NCI-H82 treated with DMSO at 0.1 percent for 48 hours (cell line): ENCODE data around the gene ATXN1.

Experiments used
- DNase-seq: peaks from one replicate; lab custom pipeline; 2025; ENCODE audit not compliant: unreplicated experiment; lab: John Stamatoyannopoulos, UW

ATXN1 gene

DNA sequence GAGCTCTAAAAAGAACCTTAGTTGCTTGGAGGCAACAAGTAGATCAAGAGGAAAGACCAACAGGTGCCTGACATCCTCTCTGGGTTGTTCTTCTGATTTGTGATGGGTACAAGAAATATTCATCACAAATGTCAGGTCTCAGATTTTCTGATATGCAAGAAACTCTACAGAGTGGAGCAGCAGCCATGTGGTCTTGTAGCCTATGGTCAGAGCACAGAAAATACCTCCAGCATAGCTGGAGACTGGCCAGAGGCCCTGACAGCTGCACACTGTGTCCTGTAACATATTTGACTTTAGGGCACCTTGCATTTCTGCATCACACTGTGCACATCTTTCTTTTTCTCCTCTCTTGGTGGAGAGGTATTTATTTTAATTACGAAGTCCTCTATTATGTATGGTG lies 406.6 kb downstream of the ATXN1 start:
- no peak for DNase-seq

DNA sequence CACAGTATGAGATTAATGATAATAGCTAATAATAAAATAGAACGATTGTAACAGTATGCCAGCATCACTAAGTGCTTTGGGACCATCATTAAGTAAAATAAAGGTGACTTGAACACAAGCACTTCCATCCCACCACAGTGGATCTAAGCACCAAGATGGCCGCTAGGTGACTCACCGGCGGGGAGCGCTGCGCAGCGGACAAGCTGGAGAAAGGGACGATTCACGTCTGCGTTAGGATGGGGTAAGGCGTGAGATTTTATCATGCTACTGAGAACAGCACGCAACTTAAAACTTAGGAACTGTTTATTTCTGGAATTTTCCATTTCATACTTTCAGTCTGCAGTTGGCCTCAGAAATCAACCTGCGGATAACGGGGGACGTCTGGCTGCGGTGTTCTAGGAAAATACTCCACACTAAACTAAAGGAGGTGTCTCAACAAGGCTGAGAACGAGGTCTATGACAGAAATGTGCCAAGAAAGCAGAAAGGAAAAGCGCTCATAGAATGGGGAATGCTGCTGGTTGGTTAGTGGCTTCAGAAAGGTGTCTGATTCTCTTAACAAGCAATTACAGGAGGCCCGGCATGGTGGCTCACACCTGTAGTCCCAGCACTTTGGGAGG lies 408.3 kb downstream of the ATXN1 start:
- no peak for DNase-seq

DNA sequence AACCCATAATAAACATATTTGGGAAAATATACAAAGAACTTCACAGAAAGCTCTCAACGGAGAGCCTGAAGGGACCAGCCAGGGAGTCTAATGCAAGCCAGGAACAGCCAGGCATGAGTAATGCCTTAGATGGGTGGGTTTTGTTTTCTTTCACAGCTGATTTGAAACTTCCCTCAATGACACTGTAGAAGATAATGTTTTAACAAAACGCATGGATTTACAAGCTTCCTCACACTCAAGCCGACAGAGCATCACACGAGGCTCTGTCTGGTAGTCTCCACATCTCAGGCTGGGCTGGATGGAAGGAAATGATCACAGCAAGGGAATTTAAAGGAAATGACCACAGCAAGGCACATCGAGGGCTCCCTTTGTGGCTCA lies 409.0 kb downstream of the ATXN1 start:
- no peak for DNase-seq

DNA sequence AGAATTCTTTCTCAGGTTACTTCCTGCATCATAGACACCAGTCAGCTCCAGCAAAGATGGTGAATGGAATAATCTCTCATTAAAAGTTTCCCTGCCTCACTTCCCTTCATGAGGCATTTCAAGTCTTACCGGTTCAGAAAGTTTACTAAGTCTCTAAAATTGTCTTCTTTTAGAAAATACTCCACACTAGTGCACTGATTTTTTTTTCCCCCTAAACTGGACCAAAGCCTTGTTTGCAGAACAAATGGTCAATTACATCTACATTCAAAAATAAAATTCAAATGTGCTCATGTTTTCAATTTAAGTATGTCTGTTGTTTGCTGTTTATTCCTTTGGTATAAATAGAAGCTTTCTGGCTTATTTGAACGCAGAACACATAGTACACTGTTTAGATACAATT lies 411.7 kb downstream of the ATXN1 start:
- no peak for DNase-seq

DNA sequence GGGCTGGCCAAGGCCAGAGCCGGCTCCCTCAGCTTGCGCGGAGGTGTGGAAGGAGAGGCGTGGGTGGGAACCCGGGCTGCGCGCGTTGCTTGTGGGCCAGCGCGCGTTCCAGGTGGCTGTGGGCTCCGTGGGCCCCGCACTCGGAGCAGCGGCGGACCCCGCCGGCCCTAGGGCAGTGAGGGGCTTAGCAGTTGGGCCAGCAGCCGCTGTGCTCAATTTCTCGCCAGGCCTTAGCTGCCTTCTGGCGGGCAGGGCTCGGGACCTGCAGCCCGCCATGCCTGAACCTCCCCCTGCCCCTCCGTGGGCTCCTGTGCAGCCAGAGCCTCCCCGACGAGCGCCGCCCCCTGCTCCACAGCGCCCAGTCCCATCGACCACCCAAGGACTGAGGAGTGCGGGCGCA lies 414.4 kb downstream of the ATXN1 start:
- DNase-seq = no peak

DNA sequence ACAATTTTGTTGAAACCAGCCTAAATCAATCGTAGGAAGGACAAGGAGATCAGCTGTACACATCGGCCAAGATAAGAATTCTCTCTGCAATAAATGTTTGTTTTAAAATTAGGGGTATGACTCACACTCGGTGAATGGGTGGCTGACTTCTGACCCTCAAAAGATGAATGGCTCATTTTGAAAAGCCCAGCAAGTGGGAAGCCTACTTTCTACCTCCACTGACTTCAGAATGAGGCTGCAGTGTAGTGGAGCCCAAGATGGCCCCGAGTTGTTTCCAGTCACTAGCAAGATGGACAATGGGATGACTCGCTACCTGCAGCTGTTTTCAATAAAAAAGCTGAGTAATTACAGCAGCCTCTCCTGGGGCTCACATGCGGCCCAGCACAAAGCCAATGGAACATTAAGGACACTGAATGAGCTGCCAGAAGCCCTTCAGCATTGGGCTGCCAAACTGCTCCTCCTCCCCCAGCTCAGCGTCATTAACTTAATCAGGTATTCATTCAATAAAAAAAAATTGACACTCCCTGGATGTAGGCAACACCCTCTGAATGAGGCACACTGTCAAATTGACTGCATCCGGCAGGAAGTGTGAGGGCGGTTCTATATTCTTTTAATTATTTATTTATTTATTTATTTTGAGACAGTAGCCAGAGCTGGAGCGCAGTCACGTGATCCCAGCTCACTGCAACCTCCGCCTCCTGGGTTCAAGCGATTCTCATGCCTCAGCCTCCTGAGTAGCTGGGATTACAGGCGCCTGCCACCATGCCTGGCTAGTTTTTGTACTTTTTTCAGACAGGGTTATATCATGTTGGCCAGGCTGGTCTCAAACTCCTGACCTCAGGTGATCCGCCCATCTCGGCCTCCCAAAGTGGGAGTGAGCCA lies 415.6 kb downstream of the ATXN1 start:
- no peak for DNase-seq

DNA sequence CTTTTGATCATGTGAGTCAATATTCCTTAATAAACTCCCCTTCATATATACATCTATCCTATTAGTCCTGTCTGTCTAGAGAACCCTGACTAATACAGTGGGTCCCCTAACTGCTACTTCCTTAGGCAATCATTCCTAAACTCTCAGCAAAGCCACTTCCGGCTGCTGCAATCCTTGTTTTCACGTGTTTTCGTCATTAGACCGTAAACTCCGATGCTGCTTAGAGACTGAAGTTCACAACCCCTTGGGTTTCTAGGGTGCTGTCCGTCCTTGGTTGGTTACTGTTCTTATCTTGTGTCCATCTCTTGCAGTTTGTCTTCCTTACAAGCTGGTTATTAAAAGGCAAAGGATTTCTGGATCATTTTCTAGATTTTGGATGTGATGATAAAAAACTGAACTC lies 416.5 kb downstream of the ATXN1 start:
- no peak for DNase-seq

DNA sequence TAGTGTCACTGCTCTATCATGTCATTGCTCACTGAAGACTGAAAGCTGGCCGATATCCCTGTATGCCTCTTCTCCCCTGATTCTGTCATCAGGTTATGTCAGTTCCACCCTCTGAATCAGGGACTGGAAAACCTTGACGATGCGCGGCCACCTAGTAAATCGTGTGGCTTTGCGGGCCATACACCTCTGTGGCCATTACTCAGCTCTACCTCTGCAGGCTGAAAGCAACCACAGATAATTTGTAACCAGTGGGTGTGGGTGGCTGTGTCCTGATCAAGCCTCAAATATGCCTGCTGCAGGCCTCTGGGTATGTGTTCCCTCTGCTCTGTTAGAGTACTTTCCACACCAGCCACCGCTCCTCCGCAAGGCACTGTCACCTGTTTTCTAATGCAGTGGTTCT lies 417.7 kb downstream of the ATXN1 start:
- DNase-seq = no peak

DNA sequence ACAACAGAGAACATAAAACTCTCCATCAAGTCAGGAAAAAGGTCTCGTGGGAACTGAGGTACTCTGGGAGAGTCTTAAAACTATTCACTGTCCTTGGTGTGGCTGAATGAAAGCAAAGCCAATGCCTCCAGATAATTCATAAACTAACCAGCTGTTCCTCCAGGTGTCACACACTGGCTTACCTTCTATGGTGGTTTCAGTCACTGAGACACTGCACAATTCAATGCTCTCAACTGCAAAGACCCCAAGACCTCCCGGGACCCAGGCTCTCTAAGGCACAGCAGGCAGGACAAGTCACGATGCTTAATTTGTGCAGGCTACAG lies 422.0 kb downstream of the ATXN1 start:
- DNase-seq = no peak

DNA sequence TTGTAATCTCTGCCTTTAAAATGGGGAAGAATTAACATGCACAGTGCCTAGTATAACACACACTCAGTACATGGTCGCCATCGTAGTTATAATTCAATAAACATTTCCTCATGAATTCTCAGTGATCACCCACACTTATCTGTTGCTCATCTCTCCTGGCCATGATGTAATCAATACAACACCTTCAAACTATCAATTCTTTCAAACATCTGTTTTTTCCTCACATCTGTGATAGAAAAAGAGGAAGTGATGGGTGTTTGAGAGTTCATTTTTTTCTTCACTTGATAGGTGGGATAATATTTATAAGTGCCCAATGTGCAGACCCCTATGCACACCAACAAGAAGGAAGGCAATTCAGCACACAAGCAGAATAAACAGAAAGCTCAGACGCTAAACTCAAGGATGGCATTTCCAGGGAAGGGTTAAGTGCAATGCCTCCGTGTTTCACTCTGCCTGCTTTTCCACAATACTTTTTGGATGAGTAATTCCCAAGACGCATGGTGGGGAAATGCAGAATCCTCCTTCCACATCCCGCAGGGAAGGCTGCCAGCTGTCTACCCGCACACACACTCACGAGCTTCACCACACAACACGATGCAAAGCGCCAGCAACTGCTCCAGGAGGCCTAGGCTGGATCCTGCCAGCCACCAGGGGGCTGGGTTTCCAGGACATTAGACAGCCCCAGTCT lies 422.5 kb downstream of the ATXN1 start:
- no peak for DNase-seq

DNA sequence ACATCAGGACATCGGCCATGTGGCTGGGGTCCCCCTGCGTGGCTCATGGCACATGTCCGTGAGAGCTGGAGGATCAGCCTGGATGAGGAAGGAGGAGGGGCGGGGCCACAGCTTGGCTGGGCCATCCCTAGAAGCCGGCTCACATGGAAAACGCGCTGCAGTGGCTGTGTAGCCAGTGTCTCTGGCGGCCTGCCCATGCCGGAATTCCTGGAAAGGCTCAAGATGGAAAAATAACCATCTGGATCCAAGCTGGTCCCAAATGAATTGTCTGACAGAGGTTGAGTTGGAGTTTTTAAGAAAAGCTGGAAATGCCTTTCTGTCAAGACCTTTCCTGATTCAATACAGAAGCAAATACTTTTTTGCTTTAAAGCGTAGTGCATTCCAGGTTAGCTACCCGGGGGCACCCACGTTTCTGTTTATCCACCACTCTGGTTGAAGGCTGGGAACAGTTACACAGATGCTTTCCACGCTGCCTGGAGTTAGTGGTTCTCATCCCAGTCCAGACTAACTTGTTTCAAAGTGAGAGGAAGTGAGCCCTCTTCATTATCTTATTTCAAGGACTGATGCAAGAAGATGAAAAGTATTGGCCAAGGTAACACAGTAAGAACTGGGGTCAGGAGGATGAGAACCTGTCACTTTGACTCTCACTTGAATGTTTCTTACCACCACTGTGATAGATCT lies 423.8 kb downstream of the ATXN1 start:
- DNase-seq = no peak

DNA sequence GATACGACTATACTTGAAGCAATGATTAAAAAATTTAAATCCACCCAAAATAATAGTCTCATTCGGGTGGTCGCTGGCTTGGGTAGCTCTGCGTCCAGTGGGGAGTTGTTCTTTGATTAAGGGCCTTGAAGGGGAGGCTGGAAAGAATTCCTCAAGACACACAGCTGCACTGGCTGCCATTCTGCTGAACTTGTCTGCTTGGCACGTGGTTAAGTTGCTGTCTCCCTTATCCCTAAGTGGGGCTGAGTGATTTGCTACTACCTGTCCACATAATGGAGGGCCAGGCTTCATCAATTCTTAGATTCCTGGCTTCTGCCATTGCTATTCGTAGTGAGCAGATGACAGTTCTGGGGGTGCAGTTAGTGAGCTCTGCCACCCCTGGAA lies 424.4 kb downstream of the ATXN1 start:
- DNase-seq = no peak

DNA sequence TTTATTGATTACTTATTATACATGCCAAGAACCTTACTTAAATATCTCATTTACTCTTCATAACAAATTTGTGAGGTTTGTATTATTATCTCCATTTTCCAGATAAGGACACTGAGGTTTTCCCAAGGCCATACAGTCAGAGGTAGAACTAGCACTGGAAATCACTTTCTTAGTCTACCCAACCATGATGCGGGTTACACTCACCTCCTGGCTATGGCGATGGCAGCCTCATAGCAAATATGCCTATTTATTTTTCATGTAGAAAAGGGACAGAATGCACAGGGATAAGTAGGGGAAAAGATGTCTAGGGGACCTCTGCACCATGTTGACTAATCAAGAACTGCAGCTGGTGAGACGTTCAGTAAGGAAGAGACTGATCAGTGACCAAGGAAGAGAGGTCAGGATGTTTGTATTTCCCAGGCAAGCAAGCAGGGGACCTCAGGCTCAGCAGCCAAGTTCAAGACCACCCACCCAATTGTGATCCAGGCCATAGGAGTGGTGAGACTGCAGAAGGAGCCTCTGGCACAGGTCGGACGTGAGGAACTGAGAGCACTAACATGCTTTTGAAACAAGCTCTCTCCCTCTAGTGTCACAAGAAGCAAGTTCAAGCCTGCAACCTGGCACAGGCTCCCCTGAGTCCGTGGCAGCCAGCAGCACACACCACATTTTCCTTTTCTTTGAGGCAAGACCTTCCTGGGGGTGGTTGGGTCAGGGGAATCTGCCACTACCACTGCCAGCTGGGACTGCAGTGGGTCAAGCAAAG lies 425.0 kb downstream of the ATXN1 start:
- no peak for DNase-seq

DNA sequence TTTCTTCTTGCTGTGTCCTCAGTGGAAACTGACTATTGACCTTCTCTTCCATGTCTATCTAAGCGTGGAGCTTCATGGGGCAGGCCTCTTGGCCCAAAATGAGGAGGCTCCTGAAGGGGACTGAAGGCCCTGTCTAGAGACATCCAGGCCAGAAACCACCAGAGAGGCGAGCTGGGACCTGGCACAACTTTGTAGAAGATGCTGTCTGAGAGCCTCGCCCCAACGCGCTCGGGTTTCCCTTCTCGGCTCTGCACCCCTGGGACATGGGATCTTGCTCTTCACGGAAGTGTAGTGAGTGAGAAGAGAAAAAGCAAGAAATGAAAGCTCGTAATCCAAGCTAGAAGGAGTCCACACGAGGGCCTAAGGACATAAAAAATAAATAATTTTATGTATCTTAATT lies 426.1 kb downstream of the ATXN1 start:
- DNase-seq = no peak

DNA sequence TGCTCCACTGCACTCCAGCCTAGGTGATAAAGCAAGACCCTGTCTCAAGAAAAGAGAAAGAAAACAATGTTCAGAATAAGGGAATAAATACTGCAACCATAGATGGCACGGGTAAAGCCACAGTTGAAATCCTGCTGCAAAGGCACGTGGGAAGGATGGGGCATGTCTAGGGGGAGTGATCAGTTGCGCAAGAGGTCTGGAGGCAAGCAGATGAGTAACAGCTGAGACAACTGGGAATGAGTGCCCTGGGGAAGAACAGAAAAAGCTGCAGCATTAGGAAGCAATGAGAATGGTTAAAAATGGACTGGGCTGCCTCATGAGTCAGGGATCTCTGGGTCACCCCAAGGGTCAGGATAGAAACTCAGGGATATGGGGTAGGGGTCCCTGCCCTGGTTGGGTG lies 426.6 kb downstream of the ATXN1 start:
- no peak for DNase-seq

DNA sequence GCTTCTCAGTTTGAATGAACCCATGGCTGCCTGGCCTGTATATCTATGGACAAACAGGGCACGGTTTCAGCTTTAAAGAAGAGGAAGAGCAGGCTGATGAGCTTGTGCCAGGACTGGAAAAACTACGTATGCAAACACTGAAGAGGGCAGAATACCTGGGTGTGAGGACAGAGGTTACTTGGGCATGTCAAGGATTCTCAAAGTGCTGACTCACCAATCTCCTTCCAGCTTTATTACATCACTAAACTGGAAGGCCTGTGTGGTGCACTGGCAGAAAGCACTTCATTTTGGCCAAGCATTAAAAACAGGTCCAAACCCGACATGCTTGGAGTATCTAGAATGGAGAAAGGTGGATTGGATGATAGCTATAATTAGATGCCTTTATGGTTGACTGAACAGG lies 427.7 kb downstream of the ATXN1 start:
- DNase-seq = no peak

DNA sequence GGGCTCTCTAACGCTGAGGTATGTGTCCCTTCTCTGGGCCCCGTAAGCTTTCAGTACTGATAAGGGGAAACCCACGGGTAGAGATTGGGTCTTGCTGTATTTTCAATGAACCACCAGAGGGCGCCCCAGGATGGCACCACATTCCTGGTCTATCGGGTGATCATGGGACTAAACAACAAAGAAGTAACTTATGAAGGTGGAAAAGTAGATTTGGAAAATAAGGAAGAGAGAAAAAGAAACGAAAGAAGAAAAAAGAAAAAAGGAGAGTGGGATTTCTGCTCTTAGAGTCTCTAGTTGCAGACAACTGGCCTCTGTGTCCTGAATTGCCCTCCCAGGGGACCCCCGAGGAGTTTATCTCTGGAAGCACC lies 429.1 kb downstream of the ATXN1 start:
- peak; percentile 86 for DNase-seq

DNA sequence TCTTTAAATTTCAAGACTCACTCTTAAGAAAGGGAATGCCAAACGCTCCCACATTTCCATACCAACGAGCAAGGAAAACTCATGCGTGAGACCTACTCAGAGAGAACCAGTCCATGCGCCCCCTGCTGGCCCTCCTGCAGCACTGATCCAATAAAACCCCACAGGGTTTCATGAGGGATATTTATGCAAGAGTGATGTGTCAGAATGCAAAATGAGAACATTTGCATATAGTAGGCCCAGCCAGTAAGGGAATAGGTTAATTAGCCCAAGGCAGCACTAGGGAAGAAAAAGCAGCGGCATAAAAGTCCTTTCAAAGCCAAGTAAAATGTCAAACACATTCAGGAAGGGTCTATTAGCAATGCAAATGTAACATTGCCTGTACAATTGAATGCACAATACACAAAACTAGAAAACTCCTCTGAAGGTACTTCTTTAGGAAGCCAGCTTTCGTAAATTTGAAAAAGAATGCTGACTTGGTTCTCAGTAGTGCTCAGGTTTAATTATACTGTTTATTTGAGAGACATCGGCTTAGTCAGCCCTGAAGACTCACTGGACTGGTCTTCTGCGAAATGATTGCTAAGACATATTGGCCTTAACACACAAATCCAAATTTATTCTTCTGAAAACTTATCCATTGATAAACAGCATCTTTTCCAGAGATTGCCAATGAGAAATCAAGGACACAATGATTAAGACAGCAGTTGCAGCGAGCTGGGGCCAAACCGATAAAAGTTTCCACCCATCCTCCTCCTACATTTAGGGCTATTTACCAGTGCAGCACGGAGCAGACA lies 429.7 kb downstream of the ATXN1 start:
- DNase-seq = peak; percentile 53

DNA sequence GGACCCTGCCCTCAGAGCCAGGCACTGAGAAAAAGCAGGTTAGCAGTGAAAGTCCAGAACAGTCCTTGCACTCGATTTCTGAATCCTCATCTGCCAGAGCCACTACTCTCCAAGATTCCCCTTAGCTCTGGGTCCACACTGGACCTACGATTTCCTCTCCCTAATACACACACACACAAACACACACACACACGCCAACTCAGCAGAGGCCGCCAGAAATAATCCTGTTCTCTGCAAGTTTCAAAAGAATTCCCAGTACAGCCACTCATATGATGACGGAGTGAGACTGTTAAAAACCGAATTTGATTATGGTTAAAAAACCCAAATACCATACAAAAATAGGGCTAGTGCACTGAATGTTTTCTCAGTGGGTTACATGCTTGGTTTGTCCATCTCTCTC lies 432.0 kb downstream of the ATXN1 start:
- no peak for DNase-seq

DNA sequence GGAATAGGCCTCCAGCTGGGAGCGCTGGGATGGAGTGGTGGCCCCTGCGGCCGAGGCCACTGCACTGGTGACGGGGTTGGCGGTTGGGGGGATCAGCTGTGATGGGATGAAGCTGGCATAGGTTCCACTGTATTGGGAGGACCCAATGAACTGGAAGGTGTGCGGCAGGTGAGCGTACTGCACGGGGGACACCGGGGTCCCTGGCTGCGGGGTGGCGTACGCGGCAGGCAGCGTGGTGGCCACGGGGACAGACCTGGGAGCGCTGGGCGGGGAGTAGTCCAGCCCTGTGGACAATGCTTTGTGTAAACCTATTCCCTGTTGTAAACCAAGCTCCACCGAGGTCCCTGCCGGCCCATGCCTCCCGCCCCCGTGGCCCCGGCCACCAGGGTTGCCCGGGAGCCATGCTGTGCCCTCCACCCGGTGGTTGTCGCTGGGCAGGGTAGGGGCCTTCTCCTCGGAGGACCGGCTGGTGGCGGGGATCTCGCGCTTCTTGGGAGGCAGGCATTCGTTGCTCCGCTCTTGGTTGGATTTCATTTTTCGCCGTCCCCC lies 433.4 kb downstream of the ATXN1 start:
- DNase-seq = no peak
